ENCODE data around the gene ANXA6.

The ANXA6 gene

DNA sequence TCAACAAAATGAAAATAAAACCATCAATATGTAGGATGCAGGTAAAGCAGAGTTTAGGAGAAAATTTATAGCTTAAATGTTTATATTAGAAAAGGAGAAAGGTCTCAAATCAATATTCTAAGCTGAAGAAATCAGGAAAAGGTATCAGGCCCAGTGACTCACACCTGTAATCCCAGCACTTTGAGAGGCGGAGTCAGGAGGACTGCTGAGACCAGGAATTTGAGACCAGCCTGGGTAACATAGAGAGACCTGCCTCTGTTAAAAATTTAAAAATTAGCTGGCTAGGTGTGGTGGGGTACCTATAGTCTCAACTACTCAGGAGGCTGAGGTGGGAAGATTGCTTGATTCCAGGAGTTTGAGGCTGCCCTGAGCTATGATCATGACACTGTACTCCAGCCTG is 34.1 kb upstream of the ANXA6 start:
- Histone ChIP-seq H3K27me3 (ENCODE audit: insufficient read depth, low read length) (no peaks in the 10 kb centered on the region), H3K4me1 (ENCODE audit: insufficient read depth, low read length) (no peaks in the 10 kb centered on the region), H3K9ac (ENCODE audit: low read depth, low read length) (no peak overlapping the region), H3K4me3 (ENCODE audit: low read length) (no peak overlapping the region), H3K9me3 (ENCODE audit: insufficient read depth, low read depth, low read length) (no peaks in the 10 kb centered on the region), H3K36me3 (ENCODE audit: insufficient read depth, low read depth, low read length) (no peaks in the 10 kb centered on the region), H3K27ac (ENCODE audit: low read length) (no peak overlapping the region)

DNA sequence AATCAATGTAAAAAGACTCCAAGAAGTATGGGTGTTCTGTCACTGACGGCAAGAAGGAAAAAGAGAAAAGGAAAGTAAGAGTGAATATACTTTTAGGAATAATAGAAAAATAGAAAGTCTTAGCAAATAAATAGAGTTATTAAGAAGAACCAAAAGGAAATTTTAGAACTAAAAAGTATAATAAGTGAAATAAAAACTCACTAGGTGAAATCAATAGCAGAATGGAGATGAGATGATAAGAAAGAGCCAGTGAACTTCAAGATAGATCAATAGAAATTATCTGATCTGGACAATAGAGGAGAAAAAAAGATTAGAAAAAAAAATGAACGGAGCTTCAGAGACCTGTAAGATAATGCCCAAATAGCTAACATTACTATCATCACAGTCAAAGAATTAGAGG is 31.6 kb upstream of the ANXA6 start:
- no peaks in the 10 kb centered on the region for H3K9me3 ChIP-seq (ENCODE audit: insufficient read depth, low read depth, low read length)
- no peak overlapping the region for H3K27ac ChIP-seq (ENCODE audit: low read length)
- H3K9ac ChIP-seq (ENCODE audit: low read depth, low read length): no peak overlapping the region
- H3K36me3 ChIP-seq (ENCODE audit: insufficient read depth, low read depth, low read length): no peaks in the 10 kb centered on the region
- H3K4me1 ChIP-seq (ENCODE audit: insufficient read depth, low read length): no peaks in the 10 kb centered on the region
- H3K4me3 ChIP-seq (ENCODE audit: low read length): no peak overlapping the region
- no peaks in the 10 kb centered on the region for H3K27me3 ChIP-seq (ENCODE audit: insufficient read depth, low read length)

DNA sequence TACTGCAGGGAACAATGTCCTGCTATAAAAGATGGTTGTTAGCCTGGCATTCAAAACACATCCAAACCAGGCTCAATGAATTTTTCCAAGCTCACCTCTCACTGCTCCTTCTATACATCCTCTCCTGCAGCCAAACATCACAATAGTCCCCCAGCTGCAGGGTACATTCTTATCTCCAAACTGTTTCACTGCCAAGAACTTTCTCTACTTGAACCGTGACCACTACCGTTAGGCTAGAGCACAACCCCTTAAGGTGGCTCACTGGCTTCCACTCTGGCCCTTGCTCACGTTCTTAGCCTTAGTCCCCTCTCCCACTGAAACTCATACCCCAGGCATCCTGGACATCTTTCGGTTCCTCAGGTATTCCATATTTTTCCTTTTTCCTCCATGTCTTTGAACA is 29.0 kb upstream of the ANXA6 start:
- no peak overlapping the region for H3K27ac ChIP-seq (ENCODE audit: low read length)
- no peaks in the 10 kb centered on the region for H3K27me3 ChIP-seq (ENCODE audit: insufficient read depth, low read length)
- no peak overlapping the region for H3K4me3 ChIP-seq (ENCODE audit: low read length)
- no peaks in the 10 kb centered on the region for H3K9me3 ChIP-seq (ENCODE audit: insufficient read depth, low read depth, low read length)
- no peaks in the 10 kb centered on the region for H3K4me1 ChIP-seq (ENCODE audit: insufficient read depth, low read length)
- no peak overlapping the region for H3K9ac ChIP-seq (ENCODE audit: low read depth, low read length)
- no peaks in the 10 kb centered on the region for H3K36me3 ChIP-seq (ENCODE audit: insufficient read depth, low read depth, low read length)

DNA sequence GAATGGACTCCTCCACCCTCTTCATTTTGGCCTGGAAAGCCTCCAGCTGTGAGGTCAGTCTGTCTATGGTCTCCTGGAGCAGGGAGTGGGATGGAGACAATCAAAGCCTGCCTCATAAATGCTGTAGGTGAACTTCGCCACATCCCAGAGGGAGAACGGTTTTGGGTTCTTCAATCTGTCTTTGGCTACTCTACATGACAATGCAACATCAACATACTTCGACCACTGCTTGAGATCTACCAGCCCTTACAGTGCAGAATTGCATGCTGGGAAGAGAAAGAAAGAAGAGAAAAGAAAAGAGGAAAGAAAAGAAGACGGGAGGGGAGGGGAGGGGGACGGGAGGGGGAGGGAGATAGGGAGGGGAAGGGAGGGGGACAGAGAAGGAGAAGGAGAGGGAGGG is 28.5 kb upstream of the ANXA6 start:
- H3K36me3 ChIP-seq (ENCODE audit: insufficient read depth, low read depth, low read length): no peaks in the 10 kb centered on the region

DNA sequence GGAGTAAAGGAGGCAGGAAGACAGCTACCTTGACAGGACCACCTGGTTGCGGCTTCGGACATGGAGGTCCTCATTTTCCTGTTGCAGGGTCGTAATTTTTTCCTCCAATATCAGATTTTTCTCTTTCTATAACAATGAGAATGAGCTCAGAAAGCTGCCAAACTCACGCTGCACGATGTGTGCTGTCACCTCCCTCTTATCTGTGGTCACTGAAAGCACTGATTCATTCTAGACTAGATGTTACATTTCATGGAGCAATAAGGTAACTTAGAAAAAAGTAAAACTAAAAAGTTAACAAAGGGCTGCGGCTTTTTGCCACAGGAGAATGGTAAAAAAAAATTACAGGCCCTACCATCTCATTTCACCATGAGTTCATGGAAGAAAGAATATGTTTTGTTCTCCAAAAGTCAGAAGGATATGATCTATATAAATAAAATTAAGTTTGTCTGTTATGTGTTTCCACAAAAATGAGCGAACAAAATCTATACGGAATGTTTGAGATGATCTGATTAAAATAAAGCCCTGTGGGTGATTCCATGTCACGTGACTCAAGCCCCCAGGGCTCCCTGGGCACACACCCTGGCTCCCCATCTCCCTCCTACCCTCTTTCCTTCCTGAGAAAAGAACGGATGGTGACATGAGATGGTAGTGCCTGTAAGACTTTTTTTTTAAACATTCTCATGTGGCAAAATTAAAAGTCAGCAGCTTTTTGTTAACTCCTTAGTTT is 26.9 kb upstream of the ANXA6 start:
- H3K4me1 ChIP-seq (ENCODE audit: insufficient read depth, low read length): no peaks in the 10 kb centered on the region
- H3K27ac ChIP-seq (ENCODE audit: low read length): no peak overlapping the region
- no peak overlapping the region for H3K4me3 ChIP-seq (ENCODE audit: low read length)
- H3K9ac ChIP-seq (ENCODE audit: low read depth, low read length): no peak overlapping the region; the same call in 1 of the 2 replicates
- no peaks in the 10 kb centered on the region for H3K36me3 ChIP-seq (ENCODE audit: insufficient read depth, low read depth, low read length)
- H3K9me3 ChIP-seq (ENCODE audit: insufficient read depth, low read depth, low read length): no peaks in the 10 kb centered on the region
- H3K27me3 ChIP-seq (ENCODE audit: insufficient read depth, low read length): no peaks in the 10 kb centered on the region

More for the DNA sequence above, 28.5 kb upstream of the ANXA6 start:
- Histone ChIP-seq H3K4me1 (ENCODE audit: insufficient read depth, low read length) (no peaks in the 10 kb centered on the region), H3K27me3 (ENCODE audit: insufficient read depth, low read length) (no peaks in the 10 kb centered on the region), H3K9me3 (ENCODE audit: insufficient read depth, low read depth, low read length) (no peaks in the 10 kb centered on the region), H3K9ac (ENCODE audit: low read depth, low read length) (no peak overlapping the region), H3K27ac (ENCODE audit: low read length) (no peak overlapping the region), H3K4me3 (ENCODE audit: low read length) (no peak overlapping the region)

DNA sequence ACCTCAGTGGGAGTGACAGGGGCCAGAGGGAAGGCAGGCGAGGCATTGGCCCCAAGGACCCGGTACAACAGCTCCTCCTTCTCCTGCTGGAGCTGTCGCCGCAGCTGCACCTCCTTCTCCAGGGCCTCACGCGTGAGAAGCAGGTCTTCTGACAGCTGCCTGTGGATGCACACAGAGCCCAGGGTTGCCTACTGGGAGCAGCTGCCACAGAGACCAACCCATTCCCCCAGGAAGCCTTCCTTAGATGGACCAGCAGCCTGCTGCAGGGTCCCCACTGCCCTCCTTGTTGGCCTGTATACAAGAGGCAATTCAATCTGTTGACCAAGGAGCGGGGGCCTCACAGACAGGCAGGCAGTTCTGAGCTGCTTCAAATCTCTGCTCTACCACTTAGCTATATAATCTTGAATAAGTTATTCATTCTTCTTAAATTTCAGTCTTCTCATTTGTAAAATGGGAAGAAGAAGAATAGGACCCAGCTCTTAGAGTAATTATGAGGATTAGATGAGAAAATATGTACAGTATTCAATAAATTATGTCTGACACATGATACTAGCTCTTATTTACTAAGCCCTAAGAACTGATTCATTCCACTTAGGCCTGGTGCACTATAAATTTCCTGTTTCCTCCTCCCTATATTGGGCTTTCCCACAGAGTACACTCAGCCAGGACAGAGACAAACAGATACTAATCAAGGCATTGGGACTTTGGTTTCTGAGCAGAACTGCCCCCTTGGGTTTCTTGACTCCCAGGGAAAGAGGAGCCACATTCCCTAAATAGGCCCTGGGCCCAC is 26.1 kb upstream of the ANXA6 start:
- Histone ChIP-seq H3K27ac (ENCODE audit: low read length) (no peak overlapping the region), H3K9me3 (ENCODE audit: insufficient read depth, low read depth, low read length) (no peaks in the 10 kb centered on the region), H3K9ac (ENCODE audit: low read depth, low read length) (no peak overlapping the region; the same call in 1 of the 2 replicates), H3K27me3 (ENCODE audit: insufficient read depth, low read length) (no peaks in the 10 kb centered on the region), H3K36me3 (ENCODE audit: insufficient read depth, low read depth, low read length) (no peaks in the 10 kb centered on the region), H3K4me1 (ENCODE audit: insufficient read depth, low read length) (no peaks in the 10 kb centered on the region), H3K4me3 (ENCODE audit: low read length) (no peak overlapping the region)

DNA sequence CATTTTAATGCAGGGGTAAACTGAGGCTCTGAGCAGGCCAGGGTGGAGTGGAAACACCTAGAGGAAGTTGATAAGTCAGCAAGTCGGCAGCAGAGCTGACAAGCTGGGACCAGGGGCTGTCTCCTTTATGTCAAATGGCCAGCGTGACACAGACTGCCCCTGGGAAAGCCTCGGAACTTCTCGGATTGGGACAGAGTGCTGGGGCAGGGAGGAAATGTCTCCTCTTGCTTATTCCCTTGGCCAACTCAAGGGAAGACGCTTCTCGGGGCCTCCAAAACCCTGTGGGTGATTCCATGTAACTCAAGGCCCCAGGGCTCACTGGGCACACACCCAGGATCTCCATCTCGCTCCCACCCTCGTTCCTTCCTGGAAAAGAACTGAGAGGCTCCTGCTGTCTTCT is 25.4 kb upstream of the ANXA6 start:
- Histone ChIP-seq H3K36me3 (ENCODE audit: insufficient read depth, low read depth, low read length) (no peaks in the 10 kb centered on the region), H3K27ac (ENCODE audit: low read length) (no peak overlapping the region), H3K9ac (ENCODE audit: low read depth, low read length) (no peak overlapping the region), H3K27me3 (ENCODE audit: insufficient read depth, low read length) (no peaks in the 10 kb centered on the region), H3K4me3 (ENCODE audit: low read length) (no peak overlapping the region), H3K9me3 (ENCODE audit: insufficient read depth, low read depth, low read length) (no peaks in the 10 kb centered on the region), H3K4me1 (ENCODE audit: insufficient read depth, low read length) (no peaks in the 10 kb centered on the region)

DNA sequence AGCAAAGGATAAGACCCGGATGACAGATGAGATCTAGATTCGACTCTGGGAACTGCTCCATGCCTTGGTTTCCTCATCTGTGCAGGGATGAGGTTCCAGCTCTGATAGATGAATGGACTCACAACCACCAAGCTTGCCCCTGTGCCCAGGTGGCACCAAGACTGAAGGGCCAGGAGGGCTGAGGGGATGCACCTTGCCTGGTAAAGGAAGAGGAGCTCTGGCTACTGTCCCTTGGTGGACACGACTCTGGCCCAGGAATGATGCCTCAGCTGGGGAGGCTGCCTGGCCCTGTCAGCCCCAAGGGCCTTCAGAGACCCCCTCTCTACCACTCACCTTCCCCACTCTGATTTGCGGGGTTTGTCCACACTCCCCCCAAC is 24.9 kb upstream of the ANXA6 start:
- Histone ChIP-seq H3K4me1 (ENCODE audit: insufficient read depth, low read length) (no peaks in the 10 kb centered on the region), H3K27me3 (ENCODE audit: insufficient read depth, low read length) (no peaks in the 10 kb centered on the region), H3K4me3 (ENCODE audit: low read length) (no peak overlapping the region), H3K9me3 (ENCODE audit: insufficient read depth, low read depth, low read length) (no peaks in the 10 kb centered on the region), H3K36me3 (ENCODE audit: insufficient read depth, low read depth, low read length) (no peaks in the 10 kb centered on the region), H3K27ac (ENCODE audit: low read length) (no peak overlapping the region), H3K9ac (ENCODE audit: low read depth, low read length) (no peak overlapping the region)

DNA sequence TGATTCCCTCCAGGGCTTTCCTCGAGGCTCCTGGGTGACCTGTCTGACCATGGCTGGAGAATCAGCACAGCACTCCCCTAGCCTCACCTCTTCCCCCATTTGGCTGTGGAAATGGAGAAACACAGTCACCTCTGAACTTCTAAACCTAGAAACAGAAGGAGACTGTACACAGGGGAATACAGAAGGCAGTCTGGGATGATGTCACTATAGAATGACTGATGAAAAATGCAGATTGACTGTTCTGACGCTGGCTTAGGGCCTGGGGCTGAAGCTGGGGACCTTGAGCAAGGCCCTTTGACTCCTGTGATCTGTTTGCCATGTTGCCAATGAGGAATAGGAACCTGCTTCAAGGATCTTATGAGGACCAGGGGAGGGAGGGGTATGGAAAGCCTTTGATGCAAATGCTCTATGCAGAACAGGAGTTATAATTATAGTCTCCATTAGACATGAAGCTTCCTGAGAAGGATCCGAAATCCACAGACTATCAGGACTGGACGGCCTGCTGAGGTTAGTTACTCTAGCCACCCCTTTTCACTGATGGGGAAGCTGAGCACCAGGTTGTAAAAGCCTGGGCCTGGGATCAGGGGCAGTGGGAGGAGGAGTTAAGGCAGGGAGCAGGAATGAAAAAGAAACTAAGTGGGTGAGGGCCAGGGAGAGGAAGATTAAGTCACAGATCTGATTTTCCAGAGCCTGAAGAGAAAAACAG is 24.4 kb upstream of the ANXA6 start:
- no peaks in the 10 kb centered on the region for H3K4me1 ChIP-seq (ENCODE audit: insufficient read depth, low read length)
- H3K4me3 ChIP-seq (ENCODE audit: low read length): no peak overlapping the region
- H3K27me3 ChIP-seq (ENCODE audit: insufficient read depth, low read length): no peaks in the 10 kb centered on the region
- no peak overlapping the region for H3K27ac ChIP-seq (ENCODE audit: low read length)
- H3K9me3 ChIP-seq (ENCODE audit: insufficient read depth, low read depth, low read length): no peaks in the 10 kb centered on the region
- no peaks in the 10 kb centered on the region for H3K36me3 ChIP-seq (ENCODE audit: insufficient read depth, low read depth, low read length)
- no peak overlapping the region for H3K9ac ChIP-seq (ENCODE audit: low read depth, low read length)

DNA sequence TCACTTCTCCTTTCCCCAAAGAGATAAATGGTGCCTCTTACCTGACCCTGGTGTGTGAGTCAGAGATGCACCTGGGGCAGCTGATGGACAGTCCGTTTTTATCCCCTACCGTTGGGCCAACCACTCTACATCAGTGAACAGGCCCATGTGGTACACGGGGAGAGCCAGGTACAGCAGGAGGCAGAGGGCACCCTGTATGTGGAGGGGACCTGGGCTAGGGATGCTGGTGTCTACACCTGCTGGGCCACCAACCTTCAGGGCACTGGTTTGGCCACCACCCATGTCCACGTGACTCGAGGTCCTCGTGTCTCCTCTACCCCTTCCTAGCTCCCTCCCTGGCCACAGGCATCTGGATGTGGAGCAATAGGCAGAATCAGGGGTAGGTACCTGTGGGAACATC is 22.7 kb upstream of the ANXA6 start:
- Histone ChIP-seq H3K27me3 (ENCODE audit: insufficient read depth, low read length) (no peaks in the 10 kb centered on the region), H3K9ac (ENCODE audit: low read depth, low read length) (no peak overlapping the region), H3K27ac (ENCODE audit: low read length) (no peak overlapping the region), H3K9me3 (ENCODE audit: insufficient read depth, low read depth, low read length) (no peaks in the 10 kb centered on the region), H3K4me3 (ENCODE audit: low read length) (no peak overlapping the region), H3K4me1 (ENCODE audit: insufficient read depth, low read length) (no peaks in the 10 kb centered on the region), H3K36me3 (ENCODE audit: insufficient read depth, low read depth, low read length) (no peaks in the 10 kb centered on the region)

DNA sequence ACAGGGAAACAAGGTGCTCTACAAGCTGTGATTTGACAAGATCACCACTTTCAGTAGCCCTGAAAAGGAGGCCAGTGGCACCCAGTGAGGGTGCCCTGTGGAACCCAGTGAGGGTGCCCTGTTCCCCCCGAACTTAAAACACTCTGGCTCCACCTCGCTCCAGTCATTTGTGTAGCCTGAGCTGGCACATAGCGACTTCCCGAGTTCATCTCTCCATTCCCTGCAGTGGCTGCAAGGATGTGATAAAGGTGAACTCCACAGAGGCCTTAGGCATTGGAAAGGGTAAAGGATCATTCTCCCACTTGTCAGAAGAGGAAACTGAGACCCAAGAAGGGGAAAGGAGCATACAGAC is 21.9 kb upstream of the ANXA6 start:
- Histone ChIP-seq H3K9ac (ENCODE audit: low read depth, low read length) (no peak overlapping the region), H3K27ac (ENCODE audit: low read length) (no peak overlapping the region)

More for the DNA sequence above, 21.9 kb upstream of the ANXA6 start:
- Histone ChIP-seq H3K9me3 (ENCODE audit: insufficient read depth, low read depth, low read length) (no peaks in the 10 kb centered on the region), H3K27me3 (ENCODE audit: insufficient read depth, low read length) (no peaks in the 10 kb centered on the region), H3K36me3 (ENCODE audit: insufficient read depth, low read depth, low read length) (no peaks in the 10 kb centered on the region), H3K4me1 (ENCODE audit: insufficient read depth, low read length) (no peaks in the 10 kb centered on the region), H3K4me3 (ENCODE audit: low read length) (no peak overlapping the region)
